ENCODE data around the gene MANEAL.
A peak's percentile ranks its signal among the peaks of the same experiment; 100 is the strongest.

MANEAL gene

GRCh38 chr1:37764414-37764825 lies 29.2 kb upstream of the MANEAL start (continued):
- TF ChIP-seq PRDM10 (tag by site-specific recombination; IDR thresholded peaks at IDR 0.05): no peak
- TF ChIP-seq ZNF366 (tag by site-specific recombination; conservative IDR thresholded peaks at IDR 0.05): no peak
- TF ChIP-seq ZNF362 (tag by site-specific recombination; IDR thresholded peaks at IDR 0.05): no peak
- peak; percentile 84 for TF ChIP-seq HOXD13 (CRISPR knock-in tag; IDR thresholded peaks at IDR 0.05; ENCODE audit: borderline replicate concordance)
- TF ChIP-seq ZNF600 (tag by site-specific recombination; IDR thresholded peaks at IDR 0.05): 0 out of 2 replicates have a peak, but pooled peaks have one; percentile 37
- TF ChIP-seq EGR2 (tag by site-specific recombination; IDR thresholded peaks at IDR 0.05; ENCODE audit: low read depth): peak; percentile 60
- no peak for TF ChIP-seq ZNF404 (tag by site-specific recombination; IDR thresholded peaks at IDR 0.05)
- TF ChIP-seq ZNF449 (tag by site-specific recombination; IDR thresholded peaks at IDR 0.05): peak; percentile 57; the same call in 1 of the 2 replicates
- no peak for TF ChIP-seq ZIC2 (tag by site-specific recombination; IDR thresholded peaks at IDR 0.05)
- no peak for TF ChIP-seq YY2 (tag by site-specific recombination; IDR thresholded peaks at IDR 0.05)
- no peak for TF ChIP-seq ZBTB1 (tag by site-specific recombination; IDR thresholded peaks at IDR 0.05)
- no peak for TF ChIP-seq CTCF (tag by site-specific recombination; IDR thresholded peaks at IDR 0.05)
- TF ChIP-seq ELK4 (IDR thresholded peaks at IDR 0.05; ENCODE audit: borderline replicate concordance, low read depth, low read length): no peak
- no peak for TF ChIP-seq ZNF148 (tag by site-specific recombination; IDR thresholded peaks at IDR 0.05; ENCODE audit: borderline replicate concordance)
- TF ChIP-seq ZNF280D (tag by site-specific recombination; IDR thresholded peaks at IDR 0.05): no peak
- TF ChIP-seq OSR2 (tag by site-specific recombination; IDR thresholded peaks at IDR 0.05): no peak
- peak; percentile 99 for TF ChIP-seq REST (tag by site-specific recombination; IDR thresholded peaks at IDR 0.05)
- no peak for TF ChIP-seq PRDM6 (tag by site-specific recombination; IDR thresholded peaks at IDR 0.05)
